Effector memory CD8-positive, alpha-beta T cell (primary cell): ENCODE results near the gene ZMIZ1.

ENCODE experiments used
- ATAC-seq: fragments of 150-1000 bp; cut with Tn5 transposase; replicated peaks from 2 replicates; pipeline ENCODE4 v1.10.0; 2021; ENCODE audit warnings: mild to moderate bottlenecking, moderate library complexity
- DNase-seq, 3 experiments: peaks; one replicate each; pipeline ENCODE4 v3.0.0; 2021
- H3K27ac Mint-ChIP-seq, 2 donors: one replicate each; pipeline ENCODE4 v1.8.0; 2022; ENCODE audit warnings: mild to moderate bottlenecking in 2 of 2, mixed read lengths in 2 of 2, moderate library complexity in 2 of 2
- H3K27me3 Mint-ChIP-seq, 2 donors: one replicate each; pipeline ENCODE4 v1.8.0; 2022; ENCODE audit warnings: mixed read lengths in 2 of 2
- H3K36me3 Mint-ChIP-seq: one replicate; pipeline ENCODE4 v1.8.0; 2022; ENCODE audit warnings: mild to moderate bottlenecking, moderate library complexity, mixed read lengths; ENCODE audit not compliant: insufficient read depth
- H3K4me1 Mint-ChIP-seq, 2 donors: one replicate each; pipeline ENCODE4 v1.8.0; 2022; ENCODE audit warnings: low read depth in 2 of 2, mixed read lengths in 2 of 2
- H3K4me3 Mint-ChIP-seq, 2 donors: one replicate each; pipeline ENCODE4 v1.8.0; 2022; ENCODE audit warnings: mild to moderate bottlenecking in 2 of 2, mixed read lengths in 2 of 2, moderate library complexity in 2 of 2
- H3K9me3 Mint-ChIP-seq, 2 donors: one replicate each; pipeline ENCODE4 v1.8.0; 2022; ENCODE audit warnings: mixed read lengths in 2 of 2

Gene ZMIZ1

DNA sequence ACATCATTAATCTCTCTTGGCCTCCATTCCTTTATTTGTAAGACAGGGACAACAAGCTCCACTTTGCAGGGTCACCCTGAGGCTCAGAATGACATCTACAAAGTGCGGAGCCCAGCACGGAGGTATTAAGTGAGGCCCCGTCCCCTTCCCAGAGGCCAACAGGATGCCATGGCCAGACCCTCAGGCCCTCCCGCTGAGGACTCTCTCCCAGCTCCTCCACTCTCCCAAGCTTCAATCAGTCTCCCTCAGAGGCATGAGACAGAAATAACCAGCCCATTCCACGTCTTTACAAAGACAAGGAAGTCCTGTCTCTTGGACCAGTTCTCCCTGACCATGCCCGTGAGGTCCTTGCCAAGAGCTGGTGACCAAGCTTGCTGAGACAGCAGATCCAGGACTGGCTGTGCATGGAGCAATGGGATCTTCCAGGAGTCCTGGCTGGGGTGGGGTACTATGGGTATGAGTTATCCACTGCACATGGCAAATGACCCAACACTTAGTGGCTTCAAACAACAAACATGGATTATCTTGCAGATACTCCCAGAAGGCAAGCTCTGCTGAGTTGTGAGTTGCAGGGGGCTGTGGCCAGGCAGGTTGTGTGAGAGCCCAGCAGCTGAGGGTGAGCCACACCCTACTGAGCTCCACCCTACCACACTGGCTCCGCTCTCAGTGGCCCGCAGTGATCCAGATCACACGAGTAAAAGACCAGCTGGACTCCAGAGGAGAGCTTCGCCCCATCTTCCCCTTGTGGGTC is 274.2 kb downstream of the ZMIZ1 start:
- Mint-ChIP-seq H3K27ac (peak overlapping the region; percentile 10 to 67), H3K9me3 (no peaks in the 10 kb centered on the region), H3K4me3 (no peak overlapping the region), H3K4me1 (peaks cover 7 to 23% of the 10 kb centered on the region in 2 donors), H3K36me3 (peaks cover 9% of the 10 kb centered on the region), H3K27me3 (no peaks in the 10 kb centered on the region)
- ATAC-seq (no peak), DNase-seq (no peak)

- H3K27me3 Mint-ChIP-seq: no peaks in the 10 kb centered on the region
- H3K9me3 Mint-ChIP-seq: no peaks in the 10 kb centered on the region
- H3K36me3 Mint-ChIP-seq: peaks cover 25% of the 10 kb centered on the region
- no peak for ATAC-seq
- no peak for DNase-seq
- peaks cover 17 to 39% of the 10 kb centered on the region in 2 donors for H3K4me1 Mint-ChIP-seq
- no peak overlapping the region for H3K4me3 Mint-ChIP-seq
- peak overlapping the region in 1 of 2 donors; percentile 73 for H3K27ac Mint-ChIP-seq
Measured at GRCh38 chr10:79344502-79345195, 275.9 kb downstream of the ZMIZ1 start.

GRCh38 chr10:79345241-79346011 is 276.7 kb downstream of the ZMIZ1 start:
- Mint-ChIP-seq H3K27ac (peak overlapping the region in 1 of 2 donors; percentile 73), H3K9me3 (no peaks in the 10 kb centered on the region), H3K36me3 (peaks cover 31% of the 10 kb centered on the region), H3K4me1 (peaks cover 24 to 44% of the 10 kb centered on the region in 2 donors), H3K4me3 (no peak overlapping the region), H3K27me3 (no peaks in the 10 kb centered on the region)
- DNase-seq: no peak
- no peak for ATAC-seq

DNA sequence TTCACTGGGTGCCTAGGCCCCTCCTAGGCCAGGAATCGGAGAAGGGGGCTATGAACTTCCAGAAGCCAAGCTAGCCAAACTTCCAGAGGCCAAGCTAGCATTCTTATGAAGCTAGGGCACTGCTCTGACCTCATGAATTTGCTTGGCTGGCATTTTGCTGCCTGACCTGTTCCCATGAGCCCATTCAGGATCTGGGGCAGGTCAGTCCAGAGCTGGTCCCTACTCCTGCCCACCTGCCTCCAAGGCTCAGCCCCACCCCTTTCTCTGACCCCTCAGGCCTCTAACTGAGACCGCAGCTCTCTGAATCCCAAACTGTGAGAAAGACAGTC is 277.2 kb downstream of the ZMIZ1 start:
- Mint-ChIP-seq H3K36me3 (peaks cover 34% of the 10 kb centered on the region), H3K4me1 (peaks cover 24 to 42% of the 10 kb centered on the region in 2 donors), H3K9me3 (no peaks in the 10 kb centered on the region), H3K27ac (peak overlapping the region in 1 of 2 donors; percentile 73), H3K4me3 (no peak overlapping the region), H3K27me3 (no peaks in the 10 kb centered on the region)
- ATAC-seq (no peak), DNase-seq (no peak)

GRCh38 chr10:79346388-79347225 is 277.8 kb downstream of the ZMIZ1 start:
- DNase-seq: no peak

DNA sequence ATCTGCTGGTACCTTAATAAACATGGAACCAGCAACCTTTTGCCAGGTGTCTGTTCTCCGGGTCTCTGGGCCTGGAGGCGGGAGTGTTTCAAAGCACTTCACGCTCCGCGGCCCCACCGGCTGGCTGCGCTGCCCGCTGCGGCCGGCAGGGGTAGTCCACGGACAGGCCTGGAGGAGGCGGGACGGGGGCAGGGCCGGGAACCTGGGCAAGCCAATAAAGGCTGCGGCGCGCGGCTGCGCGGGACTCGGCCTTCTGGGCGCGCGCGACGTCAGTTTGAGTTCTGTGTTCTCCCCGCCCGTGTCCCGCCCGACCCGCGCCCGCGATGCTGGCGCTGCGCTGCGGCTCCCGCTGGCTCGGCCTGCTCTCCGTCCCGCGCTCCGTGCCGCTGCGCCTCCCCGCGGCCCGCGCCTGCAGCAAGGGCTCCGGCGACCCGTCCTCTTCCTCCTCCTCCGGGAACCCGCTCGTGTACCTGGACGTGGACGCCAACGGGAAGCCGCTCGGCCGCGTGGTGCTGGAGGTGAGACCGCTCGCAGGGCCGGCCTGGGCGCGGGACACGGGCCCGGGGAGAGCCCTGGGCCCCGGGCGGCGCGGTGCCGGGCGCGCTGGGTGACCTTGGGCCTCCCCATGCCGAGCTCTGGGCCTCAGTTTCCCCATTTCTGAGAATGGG is 278.6 kb downstream of the ZMIZ1 start, which contains the start of gene PPIF:
Gene PPIF (plus strand): TSS at position 244 of the 668 bp plus-strand sequence. CDS start 80 bp downstream, at position 324.
- Mint-ChIP-seq H3K9me3 (no peaks in the 10 kb centered on the region), H3K36me3 (peaks cover 42% of the 10 kb centered on the region), H3K27me3 (no peaks in the 10 kb centered on the region), H3K4me1 (peaks cover 24 to 45% of the 10 kb centered on the region in 2 donors), H3K4me3 (peak within 1 kb of the TSS; percentile 84), H3K27ac (peak within 1 kb of the TSS; percentile 96 to 98)
- peak; percentile 88 to 97 (median 93) for DNase-seq
- peak; percentile 87 for ATAC-seq

More at GRCh38 chr10:79346388-79347225, 277.8 kb downstream of the ZMIZ1 start:
- Mint-ChIP-seq H3K9me3 (no peaks in the 10 kb centered on the region), H3K4me1 (peaks cover 24 to 42% of the 10 kb centered on the region in 2 donors), H3K27ac (no peak overlapping the region), H3K4me3 (peak overlapping the region; percentile 84), H3K27me3 (no peaks in the 10 kb centered on the region), H3K36me3 (peaks cover 36% of the 10 kb centered on the region)
- no peak for ATAC-seq

DNA sequence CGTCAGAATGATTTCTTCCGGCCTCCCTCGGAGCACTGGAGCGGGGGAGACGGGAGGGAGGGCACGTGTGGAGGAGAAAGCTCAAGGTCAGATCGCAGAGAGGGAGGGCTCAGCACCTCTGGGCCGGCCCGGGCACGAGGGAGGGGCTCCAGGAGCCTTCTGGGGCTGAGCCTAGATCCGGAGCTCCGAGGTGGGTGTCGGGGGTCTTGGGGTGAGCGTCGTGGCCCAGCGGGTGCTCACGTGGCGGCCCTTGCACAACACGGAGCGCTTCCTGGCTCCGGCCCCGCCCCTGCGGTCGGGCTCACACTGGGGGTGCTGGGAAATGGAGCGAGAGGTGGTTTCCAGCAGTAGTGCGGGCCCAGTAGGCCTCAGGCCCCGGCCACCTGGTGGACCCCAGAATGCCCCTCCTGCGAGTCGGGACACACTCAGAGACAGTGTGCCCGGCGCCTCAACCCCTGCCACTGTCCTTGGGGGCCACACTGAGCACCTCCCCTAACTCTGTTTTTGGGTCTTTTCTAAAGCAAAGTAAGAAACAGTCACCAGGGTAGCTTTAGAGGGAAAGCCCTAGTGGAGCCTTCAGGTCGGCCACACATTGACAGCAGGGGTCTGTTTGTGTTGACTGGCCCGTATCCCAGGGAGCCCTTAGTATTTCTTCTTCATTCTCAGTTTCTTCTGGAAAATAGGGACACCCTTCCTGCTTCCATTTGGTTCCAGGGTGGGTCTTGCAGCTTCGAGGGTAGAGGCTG is 279.3 kb downstream of the ZMIZ1 start:
- Mint-ChIP-seq H3K4me1 (peaks cover 24 to 41% of the 10 kb centered on the region in 2 donors), H3K27me3 (no peaks in the 10 kb centered on the region), H3K36me3 (peaks cover 43% of the 10 kb centered on the region), H3K9me3 (no peaks in the 10 kb centered on the region), H3K27ac (peak overlapping the region; percentile 96 to 98), H3K4me3 (peak overlapping the region; percentile 84)
- DNase-seq (peak; percentile 68 to 72 (median 70)), ATAC-seq (peak; percentile 72)

DNA sequence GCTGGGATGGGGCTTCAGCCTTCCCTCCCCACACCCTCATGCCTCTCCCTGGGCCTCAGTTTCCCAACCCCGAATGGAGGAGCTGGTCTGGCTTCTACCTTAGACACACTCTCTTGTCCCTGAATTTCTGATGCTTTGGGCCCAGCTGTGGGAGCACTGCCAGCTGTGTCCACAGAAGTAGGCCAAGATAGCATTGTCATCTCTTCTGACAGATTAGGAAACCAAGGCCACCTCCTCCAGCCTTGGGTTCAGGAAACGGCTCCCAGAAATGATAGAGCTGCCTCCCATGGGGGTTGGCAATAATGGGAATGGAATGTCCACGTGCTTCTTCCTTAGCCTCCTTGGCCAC is 279.8 kb downstream of the ZMIZ1 start:
- peak overlapping the region; percentile 96 to 98 for H3K27ac Mint-ChIP-seq
- H3K36me3 Mint-ChIP-seq: peaks cover 48% of the 10 kb centered on the region
- ATAC-seq (no peak), DNase-seq (no peak)
- H3K4me1 Mint-ChIP-seq: peaks cover 20 to 41% of the 10 kb centered on the region in 2 donors
- H3K4me3 Mint-ChIP-seq: peak overlapping the region; percentile 84
- no peaks in the 10 kb centered on the region for H3K27me3 Mint-ChIP-seq
- no peaks in the 10 kb centered on the region for H3K9me3 Mint-ChIP-seq

DNA sequence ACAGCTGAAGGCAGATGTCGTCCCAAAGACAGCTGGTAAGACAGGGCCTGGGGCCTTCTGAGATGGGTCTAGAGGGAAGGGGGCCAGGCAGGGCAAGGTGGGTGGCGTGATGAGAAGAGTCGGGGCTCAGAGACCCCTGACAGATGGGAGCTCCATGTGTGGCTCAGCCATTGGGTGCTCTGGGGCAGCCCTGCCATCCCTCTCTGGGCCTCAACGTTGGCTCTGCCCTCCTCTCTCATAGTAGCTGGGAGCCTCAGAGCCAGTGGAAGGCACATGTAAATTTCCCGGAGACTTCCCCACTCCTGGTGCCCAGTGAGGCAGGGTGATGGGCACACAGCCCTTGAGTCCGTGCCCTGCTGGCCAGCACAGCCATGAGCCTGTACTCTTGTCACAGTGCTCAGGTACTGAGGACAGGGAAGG is 280.3 kb downstream of the ZMIZ1 start:
- Mint-ChIP-seq H3K27me3 (no peaks in the 10 kb centered on the region), H3K9me3 (no peaks in the 10 kb centered on the region), H3K4me1 (peaks cover 16 to 39% of the 10 kb centered on the region in 2 donors), H3K36me3 (peaks cover 53% of the 10 kb centered on the region), H3K4me3 (peak overlapping the region; percentile 84), H3K27ac (peak overlapping the region; percentile 96 to 98)
- ATAC-seq (no peak), DNase-seq (no peak)

GRCh38 chr10:79349766-79350406 is 281.1 kb downstream of the ZMIZ1 start:
- DNase-seq: no peak
- peak overlapping the region; percentile 96 to 98 for H3K27ac Mint-ChIP-seq
- ATAC-seq: no peak
- no peaks in the 10 kb centered on the region for H3K9me3 Mint-ChIP-seq
- H3K4me3 Mint-ChIP-seq: peak overlapping the region; percentile 84
- peaks cover 16 to 37% of the 10 kb centered on the region in 2 donors for H3K4me1 Mint-ChIP-seq
- H3K27me3 Mint-ChIP-seq: no peaks in the 10 kb centered on the region
- peaks cover 58% of the 10 kb centered on the region for H3K36me3 Mint-ChIP-seq

DNA sequence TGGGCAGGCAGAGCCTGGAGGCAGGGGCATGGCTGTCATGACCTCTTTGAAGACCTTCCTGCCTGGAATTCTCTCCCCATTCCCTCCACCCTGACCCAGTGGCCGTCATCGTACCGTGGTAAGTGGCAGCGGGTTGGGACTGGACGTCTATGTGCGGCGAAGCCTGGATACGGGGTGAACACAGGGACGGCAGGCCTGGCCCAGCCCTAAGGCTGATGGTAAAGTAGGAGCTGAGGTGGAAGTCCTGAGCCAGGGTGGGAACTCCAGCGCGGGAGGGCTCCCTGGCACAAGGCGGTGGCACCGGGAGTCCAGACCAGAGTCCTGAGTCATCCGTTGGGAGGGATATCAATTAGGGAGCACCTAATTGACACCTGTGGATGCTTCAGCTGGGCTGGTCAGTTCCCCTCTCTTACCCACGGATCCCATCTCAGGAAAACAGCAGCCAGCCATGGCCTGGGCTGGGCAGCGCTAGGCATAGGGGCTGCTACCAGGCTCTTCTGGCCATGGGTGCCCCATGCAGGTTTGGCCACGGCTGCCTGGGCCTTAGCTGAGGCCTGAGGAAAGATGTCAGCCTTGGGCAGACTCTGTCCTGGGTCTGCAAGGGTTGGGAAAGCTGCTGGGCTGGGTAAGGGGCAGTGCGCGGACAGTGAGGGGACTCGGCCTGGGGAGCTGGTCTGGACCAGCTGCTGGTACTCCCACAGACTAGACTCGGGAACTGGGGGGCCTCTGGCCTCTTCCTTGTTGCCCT is 281.8 kb downstream of the ZMIZ1 start:
- H3K27ac Mint-ChIP-seq: peak overlapping the region; percentile 96 to 98
- ATAC-seq (no peak), DNase-seq (no peak)
- H3K27me3 Mint-ChIP-seq: no peaks in the 10 kb centered on the region
- H3K36me3 Mint-ChIP-seq: peaks cover 61% of the 10 kb centered on the region
- H3K4me1 Mint-ChIP-seq: peaks cover 20 to 40% of the 10 kb centered on the region in 2 donors
- no peak overlapping the region for H3K4me3 Mint-ChIP-seq
- no peaks in the 10 kb centered on the region for H3K9me3 Mint-ChIP-seq
